A549 (cell line): Measurements from ENCODE around the gene ZNF280B. TPM values are rescaled to one million over a fixed set of nuclear protein-coding genes. Genes with fewer than 3 reads are reported as not detected.

Experiments used
- ATAC-seq, 2 experiments: fragments of 200-7000 bp in 1 of 2; fragments of >200 bp in 1 of 2; cut with Nextera tagmentation in 1 of 2; cut with Tn5 transposase in 1 of 2; 3 replicates each; pipeline versions ENCODE4 v1.8.0 to v1.9.1; 2018 to 2020; ENCODE audit warnings: mild to moderate bottlenecking in 1 of 2, moderate library complexity in 1 of 2
- CTCF ChIA-PET: fragments of 300-600 bp; sonication (Branson Sonifier 250); formaldehyde crosslinking; extraction: SDS; loops from one replicate; lab custom pipeline; 2021; ENCODE audit warnings: antibody characterized with exemption, inconsistent platforms; lab: Yijun Ruan, JAX
- POLR2A ChIA-PET: fragments of 350-600 bp; formaldehyde crosslinking; extraction: SDS; loops from one replicate; lab custom pipeline; 2021; ENCODE audit warnings: antibody characterized with exemption, inconsistent platforms; lab: Yijun Ruan, JAX
- DNase-seq, 2 experiments: peaks; one replicate each; pipeline versions ENCODE4 v3.0.0 to v3.0.0-alpha.2; 2011 to 2016; ENCODE audit warnings: low read depth in 1 of 2, low spot score in 1 of 2
- FAIRE-seq: peaks from 2 replicates; lab custom pipeline; 2011; peaks lifted over from hg19 to GRCh38; lab: Jason Lieb, UNC
- H3K27ac ChIP-seq, 2 experiments: fragments of >200 bp; sonication (Bioruptor Twin); formaldehyde crosslinking; 3 replicates each; pipeline ENCODE4 v1.5.1; 2016 to 2017
- H3K4me1 ChIP-seq: fragments of >200 bp; sonication (Bioruptor Twin); formaldehyde crosslinking; 3 replicates; pipeline ENCODE4 v1.6.1; 2016
- H3K4me2 ChIP-seq: fragments of >200 bp; sonication (Bioruptor Twin); formaldehyde crosslinking; 3 replicates; pipeline ENCODE4 v1.6.1; 2016
- H3K4me3 ChIP-seq: fragments of >200 bp; sonication (Bioruptor Twin); formaldehyde crosslinking; 3 replicates; pipeline ENCODE4 v1.5.1; 2016
- H3K9me3 ChIP-seq: fragments of >200 bp; sonication (Bioruptor Twin); formaldehyde crosslinking; 3 replicates; pipeline ENCODE4 v1.6.1; 2016
- ATOH8 ChIP-seq: fragments of 250-450 bp; sonication (Bioruptor Pico); IDR thresholded peaks from 2 replicates; pipeline ENCODE4 v1.5.0; 2020; ENCODE audit warnings: low read depth, mild to moderate bottlenecking, moderate library complexity
- BCL3 ChIP-seq: fragments of >200 bp; sonication (Bioruptor Twin); formaldehyde crosslinking; IDR thresholded peaks from 3 replicates; pipeline ENCODE4 v1.6.1; 2016
- CTCF ChIP-seq: fragments of >200 bp; sonication (Bioruptor Twin); formaldehyde crosslinking; IDR thresholded peaks from 3 replicates; pipeline ENCODE4 v1.5.1; 2016
- EHF ChIP-seq: fragments of 250-450 bp; sonication (Bioruptor Pico); IDR thresholded peaks from 2 replicates; pipeline ENCODE4 v1.5.0; 2020; ENCODE audit warnings: mild to moderate bottlenecking
- EHMT2 ChIP-seq: fragments of 200-600 bp; sonication (generic); IDR thresholded peaks from 2 replicates; pipeline ENCODE4 v1.6.1; 2016; ENCODE audit warnings: antibody characterized with exemption, low read depth, mild to moderate bottlenecking, moderate library complexity
- ELK1 ChIP-seq: fragments of 150-350 bp; IDR thresholded peaks from 2 replicates; pipeline ENCODE4 v1.6.1; 2014; ENCODE audit warnings: low read depth, mild to moderate bottlenecking, low read length
- EP300 ChIP-seq, 2 experiments: fragments of >200 bp; sonication (Bioruptor Twin); formaldehyde crosslinking; IDR thresholded peaks; 2 replicates in 1 of 2; 3 replicates in 1 of 2; pipeline ENCODE4 v1.6.1; 2016 to 2017
- ESRRA ChIP-seq: fragments of 150-350 bp; IDR thresholded peaks from 2 replicates; pipeline ENCODE4 v1.6.1; 2014; ENCODE audit warnings: mild to moderate bottlenecking, low read length, borderline replicate concordance
- FOXS1 ChIP-seq: fragments of 250-450 bp; sonication (Bioruptor Pico); IDR thresholded peaks from 2 replicates; pipeline ENCODE4 v1.5.0; 2020; ENCODE audit warnings: mild to moderate bottlenecking, moderate library complexity
- HOXB13 ChIP-seq: fragments of 250-450 bp; sonication (Bioruptor Pico); IDR thresholded peaks from 2 replicates; pipeline ENCODE4 v1.5.0; 2020; ENCODE audit warnings: low read depth, mild to moderate bottlenecking, moderate library complexity
- HOXB5 ChIP-seq: fragments of 250-450 bp; sonication (Bioruptor Pico); IDR thresholded peaks from 2 replicates; pipeline ENCODE4 v1.5.0; 2020; ENCODE audit warnings: mild to moderate bottlenecking, moderate library complexity
- KDM1A ChIP-seq: fragments of 200-600 bp; sonication (generic); IDR thresholded peaks from 2 replicates; pipeline ENCODE4 v1.6.1; 2016; ENCODE audit warnings: low read depth, mild to moderate bottlenecking
- MAFK ChIP-seq: fragments of 450-650 bp; IDR thresholded peaks from 2 replicates; pipeline ENCODE4 v1.6.1; 2014; ENCODE audit not compliant: partially characterized antibody
- MAX ChIP-seq: IDR thresholded peaks from 2 replicates; pipeline ENCODE4 v1.6.1; 2012
- MAZ ChIP-seq: fragments of 150-350 bp; IDR thresholded peaks from 2 replicates; pipeline ENCODE4 v1.6.1; 2014; ENCODE audit warnings: antibody characterized with exemption, low read depth, low read length, borderline replicate concordance
- POLR2A ChIP-seq: IDR thresholded peaks from 2 replicates; pipeline ENCODE4 v1.6.1; 2012; ENCODE audit warnings: mild to moderate bottlenecking, low read length
- RCOR1 ChIP-seq: fragments of 150-350 bp; IDR thresholded peaks from 2 replicates; pipeline ENCODE4 v1.6.1; 2014; ENCODE audit warnings: antibody characterized with exemption, low read length, low read depth
- RFX5 ChIP-seq: fragments of 450-650 bp; IDR thresholded peaks from 2 replicates; pipeline ENCODE4 v1.7.1; 2014; ENCODE audit warnings: antibody characterized with exemption, mild to moderate bottlenecking, moderate library complexity
- SREBF2 ChIP-seq: fragments of 450-650 bp; IDR thresholded peaks from 2 replicates; pipeline ENCODE4 v1.6.1; 2014; ENCODE audit warnings: mild to moderate bottlenecking, moderate library complexity
- TP53 ChIP-seq: fragments of 250-450 bp; sonication (Bioruptor Pico); IDR thresholded peaks from 2 replicates; pipeline ENCODE4 v1.5.0; 2021; ENCODE audit warnings: mild to moderate bottlenecking, moderate library complexity
- USF2 ChIP-seq: fragments of 450-650 bp; IDR thresholded peaks from 2 replicates; pipeline ENCODE4 v1.6.1; 2014; ENCODE audit warnings: antibody characterized with exemption
- ZC3H11A ChIP-seq: fragments of 450-650 bp; IDR thresholded peaks from 2 replicates; pipeline ENCODE4 v1.6.1; 2014; ENCODE audit warnings: antibody characterized with exemption, mild to moderate bottlenecking
- ZFP36 ChIP-seq: fragments of 450-650 bp; IDR thresholded peaks from 2 replicates; pipeline ENCODE4 v1.6.1; 2014; ENCODE audit warnings: borderline replicate concordance; ENCODE audit not compliant: partially characterized antibody
- WGBS: methylation state at CpG from one replicate; pipeline ENCODE4 v1.1.6; 2017; ENCODE audit errors: missing lambda C conversion rate; 5-methylcytosine and 5-hydroxymethylcytosine counted together
- polyA plus RNA-seq, 4 experiments: library from polyadenylated mRNA; depleted of rRNA in 3 of 4; stranded (reverse); fragments of >200 nt; fragmentation: RNase III in 1 of 4; extraction: RNeasy Plus Mini Kit Qiagen cat#74134 plus additional on column Dnase treatment in 1 of 4; gene quantifications; 2 replicates in 3 of 4; 3 replicates in 1 of 4; pipeline ENCODE4 v1.2.3, GENCODE V29; 2011 to 2017

The ZNF280B gene
- polyA plus RNA-seq, 2 of the 4 experiments (the other 2 are of a cell fraction), result 2.3 to 5.1 TPM

- Histone ChIP-seq H3K4me1 (peaks cover 9% of the 10 kb centered on the region; the same call in 2 of the 3 replicates), H3K9me3 (no peaks in the 10 kb centered on the region), H3K27ac (peak overlapping the region in 1 of 2 experiments; percentile 83; a peak in 3 of 6 replicates), H3K4me2 (peak overlapping the region; percentile 77; the same call in 1 of the 3 replicates), H3K4me3 (no peak overlapping the region)
- DNase-seq, result no peak
- TF ChIP-seq HOXB5 (CRISPR knock-in tag) (no peak), ATOH8 (CRISPR knock-in tag) (no peak), CTCF (no peak), MAX (no peak), POLR2A (no peak), EP300 (IDR thresholded peaks at IDR 0.05) (no peak), EHMT2 (no peak), ESRRA (no peak), ZFP36 (no peak), KDM1A (no peak), EHF (CRISPR knock-in tag) (no peak), MAFK (no peak), ELK1 (no peak)
- ChIA-PET CTCF (interaction anchor here (0.6 to 3.2 kb wide), 4 partner anchors 12 to 66 kb away, joined by 3 to 17 read pairs (median 10); partner anchors contain the start of genes PRAME and ZNF280B), POLR2A (interaction anchor here (1.0 to 1.9 kb wide), 6 partner anchors 12 to 55 kb away, joined by 3 to 19 read pairs (median 6); partner anchors contain the start of genes PRAME and ZNF280B)
- ATAC-seq, result no peak
- WGBS, result 80% methylated on average over 10 of the region's 12 CpGs
- FAIRE-seq, result no peak
These were observed 12.4 kb upstream of the ZNF280B start for GRCh38 chr22:22520667-22521602.

- Histone ChIP-seq H3K27ac (peak within 1 kb of the TSS; percentile 71 to 83), H3K4me3 (peak within 1 kb of the TSS; percentile 54), H3K4me2 (peak within 1 kb of the TSS; percentile 77), H3K4me1 (peaks cover 9% of the 10 kb centered on the region; the same call in 2 of the 3 replicates), H3K9me3 (no peaks in the 10 kb centered on the region)
- ChIA-PET CTCF (interaction anchor here (0.6 to 3.2 kb wide), 6 partner anchors 11 to 66 kb away, joined by 3 to 17 read pairs (median 6); partner anchors contain the start of genes PRAME and ZNF280B), POLR2A (interaction anchor here (0.6 to 1.9 kb wide), 7 partner anchors 11 to 56 kb away, joined by 3 to 19 read pairs (median 4); partner anchors contain the start of genes PRAME and ZNF280B)
- peak; percentile 93 to 94 for ATAC-seq
- FAIRE-seq, result peak; percentile 43
- 15% methylated on average over 12 of the region's 12 CpGs for WGBS
- peak; percentile 67 to 87 for DNase-seq
- TF ChIP-seq BCL3, result peak; percentile 62; the same call in 1 of the 3 replicates
- no peak for TF ChIP-seq MAZ
- TF ChIP-seq USF2, result peak; percentile 92
- no peak for TF ChIP-seq ZFP36
- TF ChIP-seq HOXB13, result no peak
- TF ChIP-seq RCOR1, result no peak
- TF ChIP-seq SREBF2, result no peak
- no peak for TF ChIP-seq RFX5
- TF ChIP-seq ZC3H11A, result no peak
- no peak for TF ChIP-seq CTCF
- TF ChIP-seq FOXS1 (CRISPR knock-in tag), result no peak
- TF ChIP-seq TP53, result no peak
- peak; percentile 30; the same call in 1 of the 2 replicates for TF ChIP-seq MAX
These were observed 11.6 kb upstream of the ZNF280B start, which contains the start of gene ZNF280A for GRCh38 chr22:22520020-22520656. Gene ZNF280A (minus strand): TSS chr22:22520270. CDS start chr22:22515630, 4,640 bp downstream.
